ENCODE data around the gene ADAMTS3. TPM values are rescaled to one million over a fixed set of nuclear protein-coding genes. Genes with fewer than 3 reads are reported as not detected.

The ADAMTS3 gene
- total and polyA plus RNA-seq, 2 donors (not counting 1 experiment from before 2014, with no cell fraction given), result not detected

DNA sequence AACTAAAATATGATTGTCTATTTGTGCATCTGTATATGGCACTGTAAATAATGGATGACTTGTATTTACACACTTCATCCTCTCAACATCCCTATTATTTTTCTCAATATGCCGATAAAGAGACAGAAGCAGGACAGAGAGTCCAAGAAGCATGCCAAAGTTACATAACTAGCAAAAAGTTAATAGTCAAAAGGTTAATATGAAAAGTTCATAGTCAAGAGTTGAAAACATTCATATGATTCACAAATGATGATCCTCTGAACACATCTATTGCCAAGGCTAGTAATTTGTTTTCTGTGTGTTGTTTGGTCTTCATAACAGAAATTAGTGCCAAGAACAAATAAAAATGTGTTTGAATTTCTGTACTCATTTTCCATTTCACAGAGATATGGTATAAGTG, 231.0 kb downstream of the ADAMTS3 start:
- Histone ChIP-seq H3K79me2 (ENCODE audit: control insufficient read depth, insufficient read depth, low read length) (no peaks in the 10 kb centered on the region), H3K9me3 (ENCODE audit: control extremely low read depth in 1 of 3, control insufficient read depth in 2 of 3, insufficient read depth in 1 of 3, low read length in 2 of 3) (peaks cover 0 to 1% (median 0%) of the 10 kb centered on the region in 3 donors), H3K27ac (ENCODE audit: low read length in 2 of 2) (no peak overlapping the region), H3K4me3 (ENCODE audit: control extremely low read depth in 1 of 5, extremely low read depth in 1 of 5, insufficient read depth in 1 of 5, low read depth in 2 of 5, low read length in 4 of 5) (no peak overlapping the region), H4K20me1 (ENCODE audit: control insufficient read depth, insufficient read depth, low read length, poor library complexity, severe bottlenecking) (no peaks in the 10 kb centered on the region), H3K27me3 (replicated peaks in 1 of 4; ENCODE audit: control extremely low read depth in 1 of 4, control insufficient read depth in 3 of 4, insufficient read depth in 4 of 4, low read length in 3 of 4) (no peaks in the 10 kb centered on the region), H3K9ac (ENCODE audit: low read length) (no peak overlapping the region), H3K4me1 (ENCODE audit: control insufficient read depth in 2 of 2, insufficient read depth in 2 of 2, low read length in 2 of 2) (no peaks in the 10 kb centered on the region), H2AFZ (ENCODE audit: insufficient read depth, low read depth, low read length, poor library complexity, severe bottlenecking) (no peak overlapping the region), H3K36me3 (replicated peaks in 1 of 2; ENCODE audit: control extremely low read depth in 1 of 2, control insufficient read depth in 1 of 2, extremely low read depth in 1 of 2, insufficient read depth in 2 of 2, low read length in 1 of 2) (no peaks in the 10 kb centered on the region), H3K4me2 (replicated peaks; ENCODE audit: low read depth, low read length, poor library complexity, severe bottlenecking) (no peak overlapping the region)
- DNase-seq, result no peak
- no CpG with 5 or more reads among the region's 1 CpG for WGBS (ENCODE audit: insufficient coverage)
- no peak for TF ChIP-seq EZH2 (IDR thresholded peaks at IDR 0.05; ENCODE audit: borderline replicate concordance, insufficient read depth, low read depth, low read length, poor library complexity, severe bottlenecking)
- TF ChIP-seq, protein P1, sequence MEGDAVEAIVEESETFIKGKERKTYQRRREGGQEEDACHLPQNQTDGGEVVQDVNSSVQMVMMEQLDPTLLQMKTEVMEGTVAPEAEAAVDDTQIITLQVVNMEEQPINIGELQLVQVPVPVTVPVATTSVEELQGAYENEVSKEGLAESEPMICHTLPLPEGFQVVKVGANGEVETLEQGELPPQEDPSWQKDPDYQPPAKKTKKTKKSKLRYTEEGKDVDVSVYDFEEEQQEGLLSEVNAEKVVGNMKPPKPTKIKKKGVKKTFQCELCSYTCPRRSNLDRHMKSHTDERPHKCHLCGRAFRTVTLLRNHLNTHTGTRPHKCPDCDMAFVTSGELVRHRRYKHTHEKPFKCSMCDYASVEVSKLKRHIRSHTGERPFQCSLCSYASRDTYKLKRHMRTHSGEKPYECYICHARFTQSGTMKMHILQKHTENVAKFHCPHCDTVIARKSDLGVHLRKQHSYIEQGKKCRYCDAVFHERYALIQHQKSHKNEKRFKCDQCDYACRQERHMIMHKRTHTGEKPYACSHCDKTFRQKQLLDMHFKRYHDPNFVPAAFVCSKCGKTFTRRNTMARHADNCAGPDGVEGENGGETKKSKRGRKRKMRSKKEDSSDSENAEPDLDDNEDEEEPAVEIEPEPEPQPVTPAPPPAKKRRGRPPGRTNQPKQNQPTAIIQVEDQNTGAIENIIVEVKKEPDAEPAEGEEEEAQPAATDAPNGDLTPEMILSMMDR (IDR thresholded peaks at IDR 0.05), result no peak
- ChIA-PET POLR2A (no interaction called here), CTCF (no interaction called here)
- Mint-ChIP-seq H3K27ac (no peak overlapping the region), H3K4me3 (no peak overlapping the region), H3K27me3 (no peaks in the 10 kb centered on the region), H3K4me1 (no peaks in the 10 kb centered on the region), H3K9me3 (ENCODE audit: insufficient read depth) (no peaks in the 10 kb centered on the region)
- intact Hi-C loops (cut with micrococcal nuclease), result no loop called here
- no peak for ATAC-seq (ENCODE audit: low read depth)

- no peaks in the 10 kb centered on the region for H3K4me1 Mint-ChIP-seq
- H3K9me3 ChIP-seq (ENCODE audit: control extremely low read depth in 1 of 3, control insufficient read depth in 2 of 3, insufficient read depth in 1 of 3, low read length in 2 of 3), result peaks cover 0 to 1% (median 0%) of the 10 kb centered on the region in 3 donors
- TF ChIP-seq, protein P1 (IDR thresholded peaks at IDR 0.05), result no peak
- no peak for TF ChIP-seq EZH2 (IDR thresholded peaks at IDR 0.05; ENCODE audit: borderline replicate concordance, insufficient read depth, low read depth, low read length, poor library complexity, severe bottlenecking)
- H3K27ac ChIP-seq (ENCODE audit: low read length in 2 of 2), result no peak overlapping the region
- H2AFZ ChIP-seq (ENCODE audit: insufficient read depth, low read depth, low read length, poor library complexity, severe bottlenecking), result no peak overlapping the region
- ATAC-seq (ENCODE audit: low read depth) (no peak), DNase-seq (no peak)
- intact Hi-C loops (cut with micrococcal nuclease), result no loop called here
- H3K27me3 Mint-ChIP-seq, result no peaks in the 10 kb centered on the region
- no peak overlapping the region for H3K9ac ChIP-seq (ENCODE audit: low read length)
- H3K27ac Mint-ChIP-seq, result no peak overlapping the region
- H3K27me3 ChIP-seq (replicated peaks in 1 of 4; ENCODE audit: control extremely low read depth in 1 of 4, control insufficient read depth in 3 of 4, insufficient read depth in 4 of 4, low read length in 3 of 4), result no peaks in the 10 kb centered on the region
- H3K4me2 ChIP-seq (replicated peaks; ENCODE audit: low read depth, low read length, poor library complexity, severe bottlenecking), result no peak overlapping the region
- no peaks in the 10 kb centered on the region for H3K9me3 Mint-ChIP-seq (ENCODE audit: insufficient read depth)
- POLR2A ChIA-PET, result no interaction called here
- H3K4me1 ChIP-seq (ENCODE audit: control insufficient read depth in 2 of 2, insufficient read depth in 2 of 2, low read length in 2 of 2), result no peaks in the 10 kb centered on the region
- no peak overlapping the region for H3K4me3 Mint-ChIP-seq
- CTCF ChIA-PET, result no interaction called here
- WGBS (ENCODE audit: insufficient coverage), result no CpG with 5 or more reads among the region's 1 CpG
- H4K20me1 ChIP-seq (ENCODE audit: control insufficient read depth, insufficient read depth, low read length, poor library complexity, severe bottlenecking), result no peaks in the 10 kb centered on the region
- H3K79me2 ChIP-seq (ENCODE audit: control insufficient read depth, insufficient read depth, low read length), result no peaks in the 10 kb centered on the region
- H3K4me3 ChIP-seq (ENCODE audit: control extremely low read depth in 1 of 5, extremely low read depth in 1 of 5, insufficient read depth in 1 of 5, low read depth in 2 of 5, low read length in 4 of 5), result no peak overlapping the region
- H3K36me3 ChIP-seq (replicated peaks in 1 of 2; ENCODE audit: control extremely low read depth in 1 of 2, control insufficient read depth in 1 of 2, extremely low read depth in 1 of 2, insufficient read depth in 2 of 2, low read length in 1 of 2), result no peaks in the 10 kb centered on the region
These were observed 238.6 kb downstream of the ADAMTS3 start for GRCh38 chr4:72330381-72330780.
